ENCODE data around the gene SPTBN1.

Gene SPTBN1

GRCh38 chr2:54531558-54531957, 75.4 kb downstream of the SPTBN1 start:
- TF ChIP-seq CTCF (conservative IDR thresholded peaks at IDR 0.05; ENCODE audit: low read depth, low read length): no peak
- peak; percentile 85 for DNase-seq (ENCODE audit: low read depth)
- H3K4me3 ChIP-seq (ENCODE audit: low read depth, low read length): no peak overlapping the region

GRCh38 chr2:54534221-54534620, 78.1 kb downstream of the SPTBN1 start:
- no peak for TF ChIP-seq CTCF (conservative IDR thresholded peaks at IDR 0.05; ENCODE audit: low read depth, low read length)

GRCh38 chr2:54534625-54535024, 78.5 kb downstream of the SPTBN1 start:
- H3K4me3 ChIP-seq (ENCODE audit: low read depth, low read length): no peak overlapping the region
- no peak for TF ChIP-seq CTCF (conservative IDR thresholded peaks at IDR 0.05; ENCODE audit: low read depth, low read length)
- DNase-seq (ENCODE audit: low read depth): no peak

More at GRCh38 chr2:54534221-54534620, 78.1 kb downstream of the SPTBN1 start:
- no peak for DNase-seq (ENCODE audit: low read depth)
- H3K4me3 ChIP-seq (ENCODE audit: low read depth, low read length): no peak overlapping the region

- no peak overlapping the region for H3K4me3 ChIP-seq (ENCODE audit: low read depth, low read length)
- no peak for TF ChIP-seq CTCF (conservative IDR thresholded peaks at IDR 0.05; ENCODE audit: low read depth, low read length)
- DNase-seq (ENCODE audit: low read depth): no peak
Observed at GRCh38 chr2:54535599-54536195, 79.6 kb downstream of the SPTBN1 start.

GRCh38 chr2:54536720-54537119, 80.6 kb downstream of the SPTBN1 start:
- no peak for TF ChIP-seq CTCF (conservative IDR thresholded peaks at IDR 0.05; ENCODE audit: low read depth, low read length)
- H3K4me3 ChIP-seq (ENCODE audit: low read depth, low read length): no peak overlapping the region
- no peak for DNase-seq (ENCODE audit: low read depth)

- H3K4me3 ChIP-seq (ENCODE audit: low read depth, low read length): no peak overlapping the region
- DNase-seq (ENCODE audit: low read depth): no peak
- TF ChIP-seq CTCF (conservative IDR thresholded peaks at IDR 0.05; ENCODE audit: low read depth, low read length): no peak
Observed at GRCh38 chr2:54538537-54538936, 82.4 kb downstream of the SPTBN1 start.

- TF ChIP-seq CTCF (conservative IDR thresholded peaks at IDR 0.05; ENCODE audit: low read depth, low read length): no peak
- no peak overlapping the region for H3K4me3 ChIP-seq (ENCODE audit: low read depth, low read length)
Observed at GRCh38 chr2:54539683-54540082, 83.6 kb downstream of the SPTBN1 start.

More at GRCh38 chr2:54539683-54540082, 83.6 kb downstream of the SPTBN1 start:
- DNase-seq (ENCODE audit: low read depth): no peak
